Neutrophil (primary cell): ENCODE measurements around the gene C6orf132.

Experiments
- H3K27ac ChIP-seq: fragments of 200-600 bp; sonication (generic); 2 replicates; pipeline ENCODE4 v1.5.1; 2016; ENCODE audit warnings: mild to moderate bottlenecking, moderate library complexity
- H3K27me3 ChIP-seq: fragments of 200-600 bp; sonication (generic); 2 replicates; pipeline ENCODE4 v1.6.0; 2016; ENCODE audit warnings: mild to moderate bottlenecking
- H3K36me3 ChIP-seq: fragments of 200-600 bp; sonication (generic); 2 replicates; pipeline ENCODE4 v1.5.1; 2017
- H3K4me1 ChIP-seq, 2 experiments: fragments of 200-600 bp in 1 of 2; sonication (generic) in 1 of 2; 1 replicate in 1 of 2; 2 replicates in 1 of 2; pipeline versions ENCODE4 v1.5.1 to v1.6.1; 2013 to 2016; ENCODE audit warnings: low read depth in 1 of 2, low read length in 1 of 2, mild to moderate bottlenecking in 1 of 2, moderate library complexity in 1 of 2; ENCODE audit not compliant: control insufficient read depth in 1 of 2, insufficient read depth in 1 of 2
- H3K4me3 ChIP-seq, 2 experiments: fragments of 200-600 bp in 1 of 2; sonication (generic) in 1 of 2; 1 replicate in 1 of 2; 2 replicates in 1 of 2; pipeline ENCODE4 v1.5.1; 2013 to 2016; ENCODE audit warnings: low read depth in 1 of 2, low read length in 1 of 2, mild to moderate bottlenecking in 1 of 2, moderate library complexity in 1 of 2
- H3K9me3 ChIP-seq: fragments of 200-600 bp; sonication (generic); 2 replicates; pipeline ENCODE4 v1.5.1; 2016
- CTCF ChIP-seq: fragments of 200-600 bp; sonication (generic); IDR thresholded peaks from 2 replicates; pipeline ENCODE4 v1.5.1; 2016; ENCODE audit warnings: antibody characterized with exemption

The C6orf132 gene

GRCh38 chr6:42101186-42101657 lies 41.2 kb downstream of the C6orf132 start:
- Histone ChIP-seq H3K4me1 (peaks cover 0 to 10% of the 10 kb centered on the region in 2 experiments), H3K4me3 (no peak overlapping the region), H3K9me3 (no peaks in the 10 kb centered on the region), H3K27me3 (peaks cover 37% of the 10 kb centered on the region), H3K36me3 (no peaks in the 10 kb centered on the region), H3K27ac (no peak overlapping the region)
- TF ChIP-seq CTCF = no peak

- Histone ChIP-seq H3K27me3 (peaks cover 27% of the 10 kb centered on the region), H3K27ac (no peak overlapping the region), H3K4me3 (no peak overlapping the region), H3K4me1 (peaks cover 0 to 10% of the 10 kb centered on the region in 2 experiments), H3K36me3 (no peaks in the 10 kb centered on the region), H3K9me3 (no peaks in the 10 kb centered on the region)
- TF ChIP-seq CTCF = no peak
Observed at GRCh38 chr6:42100029-42100901, 42.2 kb downstream of the C6orf132 start.

- peaks cover 0 to 6% of the 10 kb centered on the region in 2 experiments for H3K4me1 ChIP-seq
- peaks cover 20% of the 10 kb centered on the region for H3K27me3 ChIP-seq
- no peak for TF ChIP-seq CTCF
- no peak overlapping the region for H3K27ac ChIP-seq
- no peaks in the 10 kb centered on the region for H3K36me3 ChIP-seq
- H3K4me3 ChIP-seq = no peak overlapping the region
- H3K9me3 ChIP-seq = no peaks in the 10 kb centered on the region
Observed at GRCh38 chr6:42099340-42100028, 42.9 kb downstream of the C6orf132 start.

GRCh38 chr6:42095776-42096541 lies 46.5 kb downstream of the C6orf132 start:
- H3K27ac ChIP-seq = no peak overlapping the region
- H3K27me3 ChIP-seq = no peaks in the 10 kb centered on the region
- no peaks in the 10 kb centered on the region for H3K4me1 ChIP-seq
- TF ChIP-seq CTCF = no peak
- H3K9me3 ChIP-seq = no peaks in the 10 kb centered on the region
- no peaks in the 10 kb centered on the region for H3K36me3 ChIP-seq
- H3K4me3 ChIP-seq = no peak overlapping the region

GRCh38 chr6:42095094-42095493 lies 47.3 kb downstream of the C6orf132 start:
- Histone ChIP-seq H3K27ac (no peak overlapping the region), H3K4me3 (no peak overlapping the region), H3K27me3 (no peaks in the 10 kb centered on the region), H3K4me1 (no peaks in the 10 kb centered on the region), H3K9me3 (no peaks in the 10 kb centered on the region), H3K36me3 (no peaks in the 10 kb centered on the region)
- TF ChIP-seq CTCF = no peak
